Measurements from ENCODE around the gene PTPRN.

PTPRN gene

GRCh38 chr2:219298759-219299371, 10.3 kb downstream of the PTPRN start:
- no peak overlapping the region for H3K4me3 ChIP-seq (ENCODE audit: low read depth, low read length)
- peak; percentile 85 for DNase-seq
- no peaks in the 10 kb centered on the region for H3K4me1 ChIP-seq
- H3K36me3 ChIP-seq, result peaks cover 16% of the 10 kb centered on the region
- H3K9me3 ChIP-seq, result no peaks in the 10 kb centered on the region
- H3K27me3 ChIP-seq, result no peaks in the 10 kb centered on the region
- TF ChIP-seq, protein P1, sequence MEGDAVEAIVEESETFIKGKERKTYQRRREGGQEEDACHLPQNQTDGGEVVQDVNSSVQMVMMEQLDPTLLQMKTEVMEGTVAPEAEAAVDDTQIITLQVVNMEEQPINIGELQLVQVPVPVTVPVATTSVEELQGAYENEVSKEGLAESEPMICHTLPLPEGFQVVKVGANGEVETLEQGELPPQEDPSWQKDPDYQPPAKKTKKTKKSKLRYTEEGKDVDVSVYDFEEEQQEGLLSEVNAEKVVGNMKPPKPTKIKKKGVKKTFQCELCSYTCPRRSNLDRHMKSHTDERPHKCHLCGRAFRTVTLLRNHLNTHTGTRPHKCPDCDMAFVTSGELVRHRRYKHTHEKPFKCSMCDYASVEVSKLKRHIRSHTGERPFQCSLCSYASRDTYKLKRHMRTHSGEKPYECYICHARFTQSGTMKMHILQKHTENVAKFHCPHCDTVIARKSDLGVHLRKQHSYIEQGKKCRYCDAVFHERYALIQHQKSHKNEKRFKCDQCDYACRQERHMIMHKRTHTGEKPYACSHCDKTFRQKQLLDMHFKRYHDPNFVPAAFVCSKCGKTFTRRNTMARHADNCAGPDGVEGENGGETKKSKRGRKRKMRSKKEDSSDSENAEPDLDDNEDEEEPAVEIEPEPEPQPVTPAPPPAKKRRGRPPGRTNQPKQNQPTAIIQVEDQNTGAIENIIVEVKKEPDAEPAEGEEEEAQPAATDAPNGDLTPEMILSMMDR (IDR thresholded peaks at IDR 0.05; ENCODE audit: low read depth, low read length), result peak; percentile 96

DNA sequence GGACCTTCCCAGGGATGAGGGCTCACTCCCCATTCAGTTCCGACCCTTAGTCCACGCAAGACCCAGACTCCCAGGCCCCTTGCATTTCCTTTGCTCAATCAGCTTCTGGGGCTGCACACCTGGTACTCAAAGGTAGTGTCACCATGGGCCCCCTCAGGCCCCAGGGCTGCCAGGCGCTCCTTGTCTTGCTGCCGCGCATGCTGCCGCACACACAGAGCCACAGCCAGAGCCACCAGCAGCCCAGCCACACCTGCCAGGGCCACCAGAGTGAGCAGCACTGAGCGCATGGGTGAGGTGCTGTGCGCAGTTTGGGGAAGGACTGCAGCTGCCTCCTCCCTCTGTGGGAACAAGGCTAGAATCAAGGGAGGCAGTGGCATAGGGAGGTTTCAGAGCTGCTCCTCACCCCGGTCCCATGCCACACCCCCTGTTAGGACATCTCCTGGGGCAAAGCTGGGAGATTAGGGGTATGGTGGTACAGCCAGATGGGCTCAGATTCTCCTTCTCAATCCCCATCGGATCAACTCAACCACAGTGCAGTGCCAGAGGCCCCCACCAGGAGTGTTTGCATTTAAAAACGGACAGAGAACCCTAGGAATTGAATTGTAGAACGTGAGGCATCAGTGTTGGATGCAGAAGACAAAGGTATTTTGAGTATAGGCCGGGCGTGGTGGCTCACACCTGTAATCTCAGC, 11.3 kb downstream of the PTPRN start:
- DNase-seq, result no peak
- Histone ChIP-seq H3K36me3 (peaks cover 16% of the 10 kb centered on the region), H3K4me1 (no peaks in the 10 kb centered on the region), H3K9me3 (no peaks in the 10 kb centered on the region), H3K27me3 (no peaks in the 10 kb centered on the region), H3K4me3 (ENCODE audit: low read depth, low read length) (no peak overlapping the region)
- TF ChIP-seq, protein P1 (IDR thresholded peaks at IDR 0.05; ENCODE audit: low read depth, low read length), result peak; percentile 25

- DNase-seq, result no peak
- H3K27me3 ChIP-seq, result no peaks in the 10 kb centered on the region
- no peaks in the 10 kb centered on the region for H3K9me3 ChIP-seq
- H3K36me3 ChIP-seq, result peaks cover 14% of the 10 kb centered on the region
- H3K4me3 ChIP-seq (ENCODE audit: low read depth, low read length), result no peak overlapping the region
- TF ChIP-seq, protein P1 (IDR thresholded peaks at IDR 0.05; ENCODE audit: low read depth, low read length), result no peak
- H3K4me1 ChIP-seq, result no peaks in the 10 kb centered on the region
Observed at GRCh38 chr2:219296631-219297391, 12.4 kb downstream of the PTPRN start.

- H3K9me3 ChIP-seq, result no peaks in the 10 kb centered on the region
- H3K27me3 ChIP-seq, result no peaks in the 10 kb centered on the region
- TF ChIP-seq, protein P1 (IDR thresholded peaks at IDR 0.05; ENCODE audit: low read depth, low read length), result no peak
- no peaks in the 10 kb centered on the region for H3K4me1 ChIP-seq
- no peak for DNase-seq
- peaks cover 10% of the 10 kb centered on the region for H3K36me3 ChIP-seq
- no peak overlapping the region for H3K4me3 ChIP-seq (ENCODE audit: low read depth, low read length)
Observed at GRCh38 chr2:219296142-219296541, 13.1 kb downstream of the PTPRN start.

- Histone ChIP-seq H3K36me3 (peaks cover 10% of the 10 kb centered on the region), H3K27me3 (no peaks in the 10 kb centered on the region), H3K4me3 (ENCODE audit: low read depth, low read length) (peak overlapping the region; percentile 52), H3K4me1 (no peaks in the 10 kb centered on the region), H3K9me3 (no peaks in the 10 kb centered on the region)
- peak; percentile 91 for DNase-seq
- TF ChIP-seq, protein P1 (IDR thresholded peaks at IDR 0.05; ENCODE audit: low read depth, low read length), result peak; percentile 82
Observed at GRCh38 chr2:219294356-219295351, 14.5 kb downstream of the PTPRN start.
